Measurements from ENCODE around the gene TEX19.

The TEX19 gene

GRCh38 chr17:82384051-82384729 lies 25.1 kb downstream of the TEX19 start:
- DNase-seq, result no peak
- intact Hi-C loops (cut with DNase I), result no loop called here

- intact Hi-C loops (cut with DNase I), result no loop called here
- DNase-seq, result peak in 5 of 42 donors; percentile 19 to 52 (median 38)
These were observed 25.9 kb downstream of the TEX19 start for GRCh38 chr17:82384730-82385481.

GRCh38 chr17:82385559-82386254 lies 26.7 kb downstream of the TEX19 start:
- no peak for DNase-seq
- intact Hi-C loops (cut with DNase I), result no loop called here

GRCh38 chr17:82386255-82386831 lies 27.3 kb downstream of the TEX19 start:
- intact Hi-C loops (cut with DNase I), result no loop called here
- no peak for DNase-seq

GRCh38 chr17:82386881-82387704 lies 28.0 kb downstream of the TEX19 start:
- DNase-seq, result no peak
- intact Hi-C loops (cut with DNase I), result no loop called here

GRCh38 chr17:82387705-82388106 lies 28.7 kb downstream of the TEX19 start:
- DNase-seq, result no peak

GRCh38 chr17:82388223-82388921 lies 29.3 kb downstream of the TEX19 start:
- intact Hi-C loops (cut with DNase I), result no loop called here
- DNase-seq, result no peak

More at GRCh38 chr17:82387705-82388106, 28.7 kb downstream of the TEX19 start:
- intact Hi-C loops (cut with DNase I), result no loop called here

GRCh38 chr17:82388922-82389283 lies 29.9 kb downstream of the TEX19 start:
- intact Hi-C loops (cut with DNase I), result no loop called here

GRCh38 chr17:82389379-82389778 lies 30.3 kb downstream of the TEX19 start:
- intact Hi-C loops (cut with DNase I), result no loop called here
- no peak for DNase-seq

More at GRCh38 chr17:82388922-82389283, 29.9 kb downstream of the TEX19 start:
- DNase-seq, result no peak

- DNase-seq, result no peak
- intact Hi-C loops (cut with DNase I), result no loop called here
These were observed 31.2 kb downstream of the TEX19 start for GRCh38 chr17:82390015-82390859.

GRCh38 chr17:82390860-82391435 lies 31.9 kb downstream of the TEX19 start:
- DNase-seq, result no peak

GRCh38 chr17:82391496-82392066 lies 32.5 kb downstream of the TEX19 start:
- intact Hi-C loops (cut with DNase I), result no loop called here
- DNase-seq, result no peak

More at GRCh38 chr17:82390860-82391435, 31.9 kb downstream of the TEX19 start:
- intact Hi-C loops (cut with DNase I), result no loop called here

GRCh38 chr17:82392209-82392920 lies 33.3 kb downstream of the TEX19 start:
- DNase-seq, result no peak
- intact Hi-C loops (cut with DNase I), result no loop called here

- DNase-seq, result no peak
- intact Hi-C loops (cut with DNase I), result no loop called here
These were observed 33.9 kb downstream of the TEX19 start for GRCh38 chr17:82392941-82393340.

GRCh38 chr17:82394278-82394677 lies 35.2 kb downstream of the TEX19 start:
- DNase-seq, result no peak
- intact Hi-C loops (cut with DNase I), result no loop called here
